PC-9 (cell line): ENCODE measurements around the gene HIBADH.

Experiments
- EZH2 ChIP-seq: fragments of 200-600 bp; sonication (generic); IDR thresholded peaks from 2 replicates; pipeline ENCODE4 v1.8.0; 2017; ENCODE audit warnings: antibody characterized with exemption, low read depth
- TF ChIP-seq, protein P1 (sequence below): fragments of 200-600 bp; sonication (generic); conservative IDR thresholded peaks from 2 replicates; pipeline ENCODE4 v1.6.1; 2017; ENCODE audit warnings: mixed run types, antibody characterized with exemption, mild to moderate bottlenecking, moderate library complexity

DNA sequence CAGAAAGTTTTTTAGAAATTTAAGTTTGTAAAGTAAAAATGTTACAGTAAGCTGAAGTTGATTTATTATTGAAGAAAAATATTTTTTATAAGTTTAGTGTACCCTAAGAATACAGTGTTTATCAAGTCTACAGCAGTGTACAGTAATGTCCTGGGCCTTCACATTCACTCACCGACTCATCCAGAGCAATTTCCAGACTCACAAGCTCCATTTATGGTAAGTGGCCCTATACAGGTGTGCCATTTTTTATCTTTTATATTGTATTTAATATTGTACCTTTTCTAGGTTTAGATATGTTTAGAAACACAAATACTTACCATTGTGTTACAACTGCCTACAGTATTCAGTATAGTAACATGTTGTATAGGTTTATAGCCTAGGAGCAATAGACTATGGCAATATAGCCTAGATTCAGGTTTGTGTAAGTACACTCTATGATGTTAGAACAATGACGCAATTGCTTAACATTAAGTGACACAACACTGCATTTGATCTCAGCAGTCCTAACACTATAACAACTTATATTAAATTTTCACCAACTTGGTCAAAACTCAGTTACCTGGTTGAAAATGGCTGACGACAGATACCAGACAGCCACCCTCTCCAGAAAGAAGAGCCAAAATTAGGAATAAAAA, 45.7 kb downstream of the HIBADH start:
- TF ChIP-seq, protein P1, sequence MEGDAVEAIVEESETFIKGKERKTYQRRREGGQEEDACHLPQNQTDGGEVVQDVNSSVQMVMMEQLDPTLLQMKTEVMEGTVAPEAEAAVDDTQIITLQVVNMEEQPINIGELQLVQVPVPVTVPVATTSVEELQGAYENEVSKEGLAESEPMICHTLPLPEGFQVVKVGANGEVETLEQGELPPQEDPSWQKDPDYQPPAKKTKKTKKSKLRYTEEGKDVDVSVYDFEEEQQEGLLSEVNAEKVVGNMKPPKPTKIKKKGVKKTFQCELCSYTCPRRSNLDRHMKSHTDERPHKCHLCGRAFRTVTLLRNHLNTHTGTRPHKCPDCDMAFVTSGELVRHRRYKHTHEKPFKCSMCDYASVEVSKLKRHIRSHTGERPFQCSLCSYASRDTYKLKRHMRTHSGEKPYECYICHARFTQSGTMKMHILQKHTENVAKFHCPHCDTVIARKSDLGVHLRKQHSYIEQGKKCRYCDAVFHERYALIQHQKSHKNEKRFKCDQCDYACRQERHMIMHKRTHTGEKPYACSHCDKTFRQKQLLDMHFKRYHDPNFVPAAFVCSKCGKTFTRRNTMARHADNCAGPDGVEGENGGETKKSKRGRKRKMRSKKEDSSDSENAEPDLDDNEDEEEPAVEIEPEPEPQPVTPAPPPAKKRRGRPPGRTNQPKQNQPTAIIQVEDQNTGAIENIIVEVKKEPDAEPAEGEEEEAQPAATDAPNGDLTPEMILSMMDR, result no peak
- no peak for TF ChIP-seq EZH2
